NCI-H526 treated with DMSO at 0.1 percent for 48 hours (cell line): Measurements from ENCODE around the gene EFHD2.

Experiments
- DNase-seq: peaks from one replicate; lab custom pipeline; 2025; lab: John Stamatoyannopoulos, UW

The EFHD2 gene

GRCh38 chr1:15476927-15477326 lies 67.2 kb downstream of the EFHD2 start:
- no peak for DNase-seq

GRCh38 chr1:15477646-15478212 lies 68.0 kb downstream of the EFHD2 start:
- DNase-seq: no peak
